Stomach (tissue), 9 donors: ENCODE data around the gene WFDC12. TPM values are rescaled to one million over a fixed set of nuclear protein-coding genes. Genes with fewer than 3 reads are reported as not detected.

ENCODE experiments used
- DNase-seq, 2 donors: peaks; one replicate each; pipeline versions ENCODE4 v3.0.0 to v3.0.0-alpha.2; 2013 to 2019
- H3K27ac ChIP-seq, 5 donors: fragments of 200-600 bp in 4 of 5; sonication (generic) in 4 of 5; one replicate each; pipeline ENCODE4 v1.5.1; 2013 to 2019; ENCODE audit warnings: mild to moderate bottlenecking in 1 of 5, moderate library complexity in 1 of 5
- H3K27me3 ChIP-seq, 3 donors: fragments of 200-600 bp; sonication (generic); one replicate each; pipeline ENCODE4 v1.5.1; 2017 to 2019; ENCODE audit warnings: mixed run types in 1 of 3
- H3K36me3 ChIP-seq, 4 donors: fragments of 200-600 bp; sonication (generic); 1 replicate in 3 of 4; 2 replicates in 1 of 4; pipeline ENCODE4 v1.5.1; 2016 to 2019
- H3K4me1 ChIP-seq, 4 donors: fragments of 200-600 bp; sonication (generic); one replicate each; pipeline ENCODE4 v1.5.1; 2016 to 2019
- H3K4me3 ChIP-seq, 4 donors: fragments of 200-600 bp; sonication (generic) in 3 of 4; one replicate each; pipeline ENCODE4 v1.5.1; 2016 to 2019; ENCODE audit warnings: mild to moderate bottlenecking in 1 of 4
- H3K9me3 ChIP-seq, 4 donors: fragments of 200-600 bp; sonication (generic); one replicate each; pipeline ENCODE4 v1.5.1; 2016 to 2019
- EP300 ChIP-seq: sonication (generic); formaldehyde crosslinking; IDR thresholded peaks from one replicate; pipeline ENCODE4 v1.6.1; 2017; ENCODE audit warnings: antibody characterized with exemption
- POLR2A ChIP-seq, 4 donors: fragments of 450-650 bp; IDR thresholded peaks; one replicate each; pipeline ENCODE4 v1.6.1; 2016; ENCODE audit warnings: antibody characterized with exemption in 4 of 4, control low read depth in 2 of 4, mild to moderate bottlenecking in 1 of 4, moderate library complexity in 1 of 4
- POLR2AphosphoS5 ChIP-seq, 3 donors: sonication (generic); formaldehyde crosslinking; IDR thresholded peaks; one replicate each; pipeline ENCODE4 v1.6.1; 2016; ENCODE audit warnings: antibody characterized with exemption in 3 of 3
- WGBS, 5 donors: extraction: QIAGEN DNeasy Blood & Tissue Kit in 3 of 5; methylation state at CpG; one replicate each; pipeline versions ENCODE4 v1.1.5 to v1.1.7; 2013 to 2018; 5-methylcytosine and 5-hydroxymethylcytosine counted together
- intact Hi-C: fragments of 100-400 bp; cut with DNase I; formaldehyde crosslinking; loops from one replicate; pipeline ENCODE4 v1.15.1; 2023; ENCODE audit warnings: low total_unique reads
- polyA plus RNA-seq, 3 donors: library from polyadenylated mRNA; stranded (reverse); fragments of 200-250 nt; gene quantifications; one replicate each; pipeline ENCODE4 v1.2.3, GENCODE V29; 2013
- total RNA-seq, 5 donors: library from RNA; depleted of rRNA; stranded (reverse); fragments of >200 nt; gene quantifications; one replicate each; pipeline versions ENCODE4 v1.1.0 to v1.2.3, GENCODE V29; 2014 to 2016
- TF ChIP-seq, protein P1 (sequence below), 7 experiments: fragments of 450-650 bp in 4 of 7; fragments of 200-600 bp in 3 of 7; sonication (generic) in 3 of 7; IDR thresholded peaks; one replicate each; pipeline ENCODE4 v1.5.1; 2016 to 2019; ENCODE audit warnings: antibody characterized with exemption in 7 of 7, control low read depth in 2 of 7, mild to moderate bottlenecking in 1 of 7
- donor health status: healthy with polysubstance abuse.
- donor health status: Bipolar disorder and iron deficiency.
- donor health status: healthy.

Gene WFDC12
- total and polyA plus RNA-seq, 8 donors = 0.15 TPM; not detected in 7

DNA sequence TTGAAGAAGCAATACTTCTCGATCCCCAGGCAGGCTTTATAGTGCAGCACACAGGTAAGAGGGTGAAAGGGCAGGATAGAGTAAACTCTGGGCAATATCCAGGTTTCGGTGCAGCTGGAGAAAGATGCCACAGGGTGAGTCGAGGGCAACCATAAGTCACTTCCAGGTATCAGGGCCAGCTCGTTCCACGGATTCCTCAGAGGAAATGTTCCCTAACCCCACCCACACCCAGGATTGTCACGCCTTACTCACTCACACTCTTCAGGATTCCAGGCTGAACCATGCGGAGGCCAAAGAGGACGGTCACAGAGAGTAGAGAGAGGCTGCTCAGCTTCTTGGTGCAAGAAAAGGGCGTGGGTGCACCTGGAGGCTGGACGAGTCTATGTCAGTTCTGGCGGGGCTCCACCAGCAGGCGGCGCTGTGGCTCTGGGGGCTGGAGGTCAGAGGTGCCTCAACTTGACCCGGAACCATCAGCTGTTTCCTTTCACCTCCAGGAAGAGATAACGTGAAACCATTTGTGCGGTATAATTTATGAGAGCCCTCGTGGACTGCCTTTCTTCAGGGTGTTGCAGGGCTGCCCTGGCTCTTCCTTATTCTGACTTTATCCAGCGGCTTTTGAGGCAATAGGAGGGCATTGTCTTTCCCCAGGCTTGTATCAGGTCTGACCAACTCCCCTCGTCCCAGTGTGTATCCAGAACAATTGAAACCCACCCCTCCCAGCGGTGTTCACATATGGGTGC is 14.5 kb upstream of the WFDC12 start:
- peaks cover 0 to 9% (median 0%) of the 10 kb centered on the region in 4 donors for H3K4me1 ChIP-seq

DNA sequence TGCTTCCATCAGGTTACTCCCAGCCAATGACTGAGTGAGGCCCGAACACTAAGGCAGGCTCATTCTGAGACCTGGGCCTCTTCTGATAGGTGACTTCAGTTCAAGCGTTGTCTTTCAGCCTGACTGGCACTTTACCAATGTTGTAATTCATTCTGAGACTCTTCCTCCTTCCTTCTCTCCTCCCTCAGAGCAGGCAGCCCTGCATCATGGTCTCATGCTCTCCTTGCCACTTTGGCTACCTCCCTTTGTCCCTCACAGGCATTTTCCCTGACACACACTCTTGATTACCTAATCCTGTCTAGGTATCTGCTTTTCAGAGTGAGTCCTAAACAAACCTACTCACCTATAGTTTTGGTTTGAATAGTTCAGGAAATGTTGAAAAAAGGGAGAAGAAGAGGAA is 12.6 kb upstream of the WFDC12 start:
- intact Hi-C loops = loop anchor here (10.0 kb wide), 1 partner anchor 148 kb away; no protein-coding TSS in a partner anchor
- H3K27ac ChIP-seq = no peak overlapping the region
- no peak for TF ChIP-seq POLR2A (IDR thresholded peaks at IDR 0.05)
- TF ChIP-seq EP300 = no peak
- TF ChIP-seq POLR2AphosphoS5 (IDR thresholded peaks at IDR 0.05) = no peak
- TF ChIP-seq, protein P1, sequence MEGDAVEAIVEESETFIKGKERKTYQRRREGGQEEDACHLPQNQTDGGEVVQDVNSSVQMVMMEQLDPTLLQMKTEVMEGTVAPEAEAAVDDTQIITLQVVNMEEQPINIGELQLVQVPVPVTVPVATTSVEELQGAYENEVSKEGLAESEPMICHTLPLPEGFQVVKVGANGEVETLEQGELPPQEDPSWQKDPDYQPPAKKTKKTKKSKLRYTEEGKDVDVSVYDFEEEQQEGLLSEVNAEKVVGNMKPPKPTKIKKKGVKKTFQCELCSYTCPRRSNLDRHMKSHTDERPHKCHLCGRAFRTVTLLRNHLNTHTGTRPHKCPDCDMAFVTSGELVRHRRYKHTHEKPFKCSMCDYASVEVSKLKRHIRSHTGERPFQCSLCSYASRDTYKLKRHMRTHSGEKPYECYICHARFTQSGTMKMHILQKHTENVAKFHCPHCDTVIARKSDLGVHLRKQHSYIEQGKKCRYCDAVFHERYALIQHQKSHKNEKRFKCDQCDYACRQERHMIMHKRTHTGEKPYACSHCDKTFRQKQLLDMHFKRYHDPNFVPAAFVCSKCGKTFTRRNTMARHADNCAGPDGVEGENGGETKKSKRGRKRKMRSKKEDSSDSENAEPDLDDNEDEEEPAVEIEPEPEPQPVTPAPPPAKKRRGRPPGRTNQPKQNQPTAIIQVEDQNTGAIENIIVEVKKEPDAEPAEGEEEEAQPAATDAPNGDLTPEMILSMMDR (IDR thresholded peaks at IDR 0.05) = no peak
- peaks cover 0 to 9% (median 0%) of the 10 kb centered on the region in 4 donors for H3K4me1 ChIP-seq
- H3K9me3 ChIP-seq = no peaks in the 10 kb centered on the region
- whole genome bisulfite sequencing, 5 donors = 62 to 82% (median 71%) methylated on average over 1 to 2 of the region's 2 CpGs
- H3K36me3 ChIP-seq = no peaks in the 10 kb centered on the region
- H3K27me3 ChIP-seq = peaks cover 0 to 32% (median 0%) of the 10 kb centered on the region in 3 donors
- DNase-seq = no peak
- no peak overlapping the region for H3K4me3 ChIP-seq

More for the DNA sequence above, 14.5 kb upstream of the WFDC12 start:
- H3K27me3 ChIP-seq = peaks cover 0 to 27% (median 0%) of the 10 kb centered on the region in 3 donors
- H3K9me3 ChIP-seq = no peaks in the 10 kb centered on the region
- no peak overlapping the region for H3K27ac ChIP-seq
- H3K4me3 ChIP-seq = no peak overlapping the region
- no peak for TF ChIP-seq POLR2A (IDR thresholded peaks at IDR 0.05)
- no peak for TF ChIP-seq POLR2AphosphoS5 (IDR thresholded peaks at IDR 0.05)
- TF ChIP-seq, protein P1 (IDR thresholded peaks at IDR 0.05) = peak in 4 of 7 experiments; percentile 15 to 55 (median 34)
- WGBS, 5 donors = 28 to 36% (median 30%) methylated on average over 20 of the region's 20 CpGs
- DNase-seq = peak; percentile 39 to 62
- intact Hi-C loops = loop anchor here (10.0 kb wide), 1 partner anchor 146 kb away; no protein-coding TSS in a partner anchor
- H3K36me3 ChIP-seq = no peaks in the 10 kb centered on the region

DNA sequence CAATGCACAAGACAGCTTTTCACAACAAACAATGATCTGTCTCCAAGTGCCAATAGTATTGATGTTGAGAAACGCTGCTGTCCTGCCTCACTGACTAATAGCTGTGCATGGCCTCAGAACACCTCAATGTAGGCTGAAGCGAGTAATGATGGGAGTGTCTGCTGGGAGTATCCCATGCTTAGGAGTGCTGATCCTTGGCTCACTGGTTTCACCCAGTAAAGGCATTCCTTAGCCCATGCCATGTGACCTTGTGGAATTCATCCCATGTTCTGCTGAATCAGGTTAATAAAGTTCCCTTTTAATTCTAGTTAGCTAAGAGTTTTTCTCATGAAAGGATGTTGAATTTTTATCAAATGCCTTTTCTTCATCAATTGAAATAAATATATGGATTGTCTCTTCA is 3.8 kb upstream of the WFDC12 start:
- no peak overlapping the region for H3K27ac ChIP-seq
- intact Hi-C loops = no loop called here
- WGBS, 5 donors = 56 to 81% (median 72%) methylated on average over 2 of the region's 2 CpGs

DNA sequence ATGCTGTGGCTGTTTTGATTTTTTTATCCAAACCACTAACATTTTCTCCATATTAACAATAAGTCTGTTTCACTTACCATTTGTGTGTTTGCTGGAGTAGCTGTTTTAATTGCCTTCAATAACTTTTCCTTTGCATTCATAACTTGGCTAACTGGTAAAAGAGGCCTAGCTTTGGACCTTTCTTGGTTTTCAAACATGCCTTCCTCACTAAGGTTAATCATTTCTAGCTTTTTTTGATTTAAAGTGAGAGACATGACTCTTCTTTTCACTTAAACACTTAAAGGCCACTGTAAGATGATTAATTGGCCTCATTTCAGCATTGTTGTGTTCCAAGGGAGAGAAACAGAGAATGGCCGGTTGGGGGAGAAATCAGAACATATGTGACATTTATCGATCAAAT is 2.9 kb downstream of the WFDC12 start:
- no peaks in the 10 kb centered on the region for H3K4me1 ChIP-seq
- H3K4me3 ChIP-seq = no peak overlapping the region
- intact Hi-C loops = no loop called here
- WGBS, 5 donors = 84 to 92% (median 89%) methylated on average over 2 of the region's 2 CpGs
- H3K36me3 ChIP-seq = no peaks in the 10 kb centered on the region
- H3K27ac ChIP-seq = no peak overlapping the region
- DNase-seq = no peak
- TF ChIP-seq, protein P1 (IDR thresholded peaks at IDR 0.05) = no peak
- TF ChIP-seq EP300 = no peak
- TF ChIP-seq POLR2A (IDR thresholded peaks at IDR 0.05) = no peak
- no peak for TF ChIP-seq POLR2AphosphoS5 (IDR thresholded peaks at IDR 0.05)
- H3K27me3 ChIP-seq = peaks cover 0 to 49% (median 8%) of the 10 kb centered on the region in 3 donors
- H3K9me3 ChIP-seq = peaks cover 0 to 4% (median 0%) of the 10 kb centered on the region in 4 donors

More for the DNA sequence above, 3.8 kb upstream of the WFDC12 start:
- Histone ChIP-seq H3K4me3 (no peak overlapping the region), H3K9me3 (peaks cover 0 to 4% (median 0%) of the 10 kb centered on the region in 4 donors), H3K4me1 (no peaks in the 10 kb centered on the region), H3K27me3 (peaks cover 0 to 39% (median 8%) of the 10 kb centered on the region in 3 donors), H3K36me3 (no peaks in the 10 kb centered on the region)
- no peak for DNase-seq
- TF ChIP-seq, protein P1 (IDR thresholded peaks at IDR 0.05) = no peak
- TF ChIP-seq POLR2AphosphoS5 (IDR thresholded peaks at IDR 0.05) (no peak), EP300 (no peak), POLR2A (IDR thresholded peaks at IDR 0.05) (no peak)
